Endothelial cell of umbilical vein (primary cell): ENCODE results near the gene DNAJB1. TPM values are rescaled to one million over a fixed set of nuclear protein-coding genes. Genes with fewer than 3 reads are reported as not detected.

Experiments
- BruUV-seq: library from RNA; stranded (reverse); fragments of 400-500 nt; replicated peaks from 2 replicates; lab custom pipeline; 2021; lab: Mats Ljungman, UMichigan
- CTCF ChIA-PET: fragments of 300-600, 350-600 bp; sonication (Branson Sonifier 250); formaldehyde crosslinking; loops from one replicate; lab custom pipeline; 2021; ENCODE audit warnings: antibody characterized with exemption, inconsistent platforms; lab: Charles Lee
- POLR2A ChIA-PET: fragments of 300-600, 350-600 bp; sonication (Branson Sonifier 250); formaldehyde crosslinking; loops from one replicate; lab custom pipeline; 2021; ENCODE audit warnings: antibody characterized with exemption, inconsistent platforms; lab: Charles Lee
- DNase-seq: peaks from one replicate; pipeline ENCODE4 v3.0.0-alpha.2; 2011; ENCODE audit warnings: low read depth, low spot score
- FAIRE-seq: peaks from 2 replicates; lab custom pipeline; 2011; peaks lifted over from hg19 to GRCh38; lab: Jason Lieb, UNC
- H2AFZ ChIP-seq: 2 replicates; pipeline ENCODE4 v1.6.0; 2012; ENCODE audit warnings: low read depth, low read length, control low read depth, inconsistent platforms
- H3K27ac ChIP-seq: 2 replicates; pipeline ENCODE4 v1.5.1; 2011; ENCODE audit warnings: low read depth, mild to moderate bottlenecking, control low read depth, low read length, moderate library complexity; ENCODE audit not compliant: insufficient read depth
- H3K27me3 ChIP-seq, 2 experiments: 2 replicates each; pipeline versions ENCODE4 v1.6.0 to v1.6.1; 2011; ENCODE audit warnings: low read length in 2 of 2, mixed read lengths in 1 of 2; ENCODE audit not compliant: control insufficient read depth in 2 of 2, insufficient read depth in 2 of 2
- H3K36me3 ChIP-seq, 2 experiments: 2 replicates in 1 of 2; 3 replicates in 1 of 2; pipeline ENCODE4 v1.5.1; 2011; ENCODE audit warnings: low read length in 2 of 2, mild to moderate bottlenecking in 1 of 2, moderate library complexity in 1 of 2; ENCODE audit not compliant: control insufficient read depth in 2 of 2, insufficient read depth in 2 of 2; ENCODE audit errors: extremely low read depth in 1 of 2
- H3K4me1 ChIP-seq: 3 replicates; pipeline ENCODE4 v1.5.1; 2011; ENCODE audit warnings: mild to moderate bottlenecking, low read length; ENCODE audit not compliant: control insufficient read depth, insufficient read depth; ENCODE audit errors: extremely low read depth
- H3K4me2 ChIP-seq: 2 replicates; pipeline ENCODE4 v1.6.1; 2011; ENCODE audit warnings: low read length, control low read depth, mixed read lengths; ENCODE audit not compliant: insufficient read depth
- H3K4me3 ChIP-seq, 3 experiments: fragments of 200-600 bp in 1 of 3; sonication (generic), shearing (Covaris generic) in 1 of 3; replicated peaks in 1 of 3; 2 replicates each; pipeline ENCODE4 v1.5.1; 2011 to 2016; ENCODE audit warnings: control low read depth in 3 of 3, low read length in 3 of 3, mild to moderate bottlenecking in 2 of 3, inconsistent platforms in 1 of 3, low read depth in 1 of 3, moderate library complexity in 1 of 3; ENCODE audit not compliant: insufficient read depth in 1 of 3
- H3K79me2 ChIP-seq: 2 replicates; pipeline ENCODE4 v1.6.0; 2012; ENCODE audit warnings: low read length, inconsistent platforms; ENCODE audit not compliant: control insufficient read depth, insufficient read depth
- H3K9ac ChIP-seq: replicated peaks from 2 replicates; pipeline ENCODE3; 2011; ENCODE audit warnings: low read length, control low read depth; ENCODE audit not compliant: insufficient read depth; ENCODE audit errors: extremely low read depth
- H3K9me1 ChIP-seq: replicated peaks from 3 replicates; pipeline ENCODE4 v1.6.0; 2011; ENCODE audit warnings: mild to moderate bottlenecking, low read length; ENCODE audit not compliant: control insufficient read depth, insufficient read depth; ENCODE audit errors: extremely low read depth
- H3K9me3 ChIP-seq: replicated peaks from 2 replicates; pipeline ENCODE4 v1.5.1; 2012; ENCODE audit warnings: low read length, inconsistent platforms; ENCODE audit not compliant: control insufficient read depth, insufficient read depth
- H4K20me1 ChIP-seq: replicated peaks from 2 replicates; pipeline ENCODE3; 2011; ENCODE audit warnings: mild to moderate bottlenecking, low read length; ENCODE audit not compliant: control insufficient read depth, insufficient read depth; ENCODE audit errors: extremely low read depth
- FOS ChIP-seq: IDR thresholded peaks from 2 replicates; pipeline ENCODE4 v1.6.1; 2011; ENCODE audit warnings: mild to moderate bottlenecking, low read length, moderate library complexity, borderline replicate concordance; ENCODE audit not compliant: insufficient read depth
- JUN ChIP-seq: IDR thresholded peaks from 2 replicates; pipeline ENCODE4 v1.6.1; 2011; ENCODE audit warnings: borderline replicate concordance, low read depth; ENCODE audit not compliant: insufficient read length, insufficient read depth
- MAX ChIP-seq: IDR thresholded peaks from 2 replicates; pipeline ENCODE4 v1.6.1; 2011; ENCODE audit not compliant: insufficient read depth, insufficient read length
- MYC ChIP-seq: IDR thresholded peaks from one replicate; pipeline ENCODE4 v1.6.1; 2011; ENCODE audit warnings: mild to moderate bottlenecking, low read depth, low read length
- POLR2AphosphoS5 ChIP-seq: IDR thresholded peaks from 2 replicates; pipeline ENCODE4 v1.6.1; 2012; ENCODE audit warnings: low read depth, mild to moderate bottlenecking, control low read depth, low read length, moderate library complexity; ENCODE audit not compliant: insufficient read depth
- dilution Hi-C: fragments of 300-500 bp; cut with MboI; formaldehyde crosslinking; loops from one replicate; pipeline ENCODE4 v1.15.0; 2019; ENCODE audit warnings: low sequenced_read_pairs; ENCODE audit not compliant: extremely low pct_ligation_motif_present
- intact Hi-C: fragments of 100-400 bp; cut with micrococcal nuclease; formaldehyde crosslinking; loops from one replicate; pipeline ENCODE4 v1.10.0; 2022
- polyA plus RNA-seq, 4 experiments: library from polyadenylated mRNA; depleted of rRNA in 3 of 4; stranded (reverse) in 3 of 4; unstranded in 1 of 4; fragments of >200 nt; gene quantifications; 2 replicates each; pipeline versions ENCODE4 v1.2.1 to v1.2.3, GENCODE V29; 2011 to 2012; ENCODE audit warnings: missing spikeins in 1 of 4
- total RNA-seq: library from RNA; stranded (reverse); gene quantifications from 2 replicates; pipeline ENCODE4 v1.2.3, GENCODE V29; 2021

The DNAJB1 gene
- total and polyA plus RNA-seq, 2 donors (not counting 3 experiments of a cell fraction or from before 2014, with no cell fraction given), result 58.6 to 59.8 TPM

- Histone ChIP-seq H3K9me1 (no peaks in the 10 kb centered on the region), H3K9me3 (no peaks in the 10 kb centered on the region), H3K27me3 (no peaks in the 10 kb centered on the region), H3K4me2 (no peak overlapping the region), H3K79me2 (peaks cover 24% of the 10 kb centered on the region), H3K36me3 (peaks cover 6 to 8% of the 10 kb centered on the region in 2 experiments), H3K27ac (peak overlapping the region; percentile 65), H4K20me1 (no peaks in the 10 kb centered on the region), H2AFZ (no peak overlapping the region), H3K4me3 (no peak overlapping the region), H3K4me1 (peaks cover 52% of the 10 kb centered on the region), H3K9ac (no peak overlapping the region)
- ChIA-PET CTCF (interaction anchor here (1.5 to 1.6 kb wide), 2 partner anchors 8 to 25 kb away, joined by 4 read pairs; partner anchors contain the start of gene GIPC1), POLR2A (no interaction called here)
- dilution Hi-C loops, result no loop called here
- DNase-seq, result no peak
- intact Hi-C loops, result no loop called here
- TF ChIP-seq MYC (no peak), MAX (no peak)
- no peak for FAIRE-seq
- no TSS peak for BruUV-seq
Observed at GRCh38 chr19:14520543-14520942, 2.3 kb upstream of the DNAJB1 start.

- H3K79me2 ChIP-seq, result peaks cover 30% of the 10 kb centered on the region
- H3K4me2 ChIP-seq, result no peak overlapping the region
- peak overlapping the region; percentile 25 for H3K9ac ChIP-seq
- DNase-seq, result peak; percentile 75
- H3K27ac ChIP-seq, result peak overlapping the region; percentile 81
- H3K9me1 ChIP-seq, result no peaks in the 10 kb centered on the region
- no peak overlapping the region for H2AFZ ChIP-seq
- TF ChIP-seq POLR2AphosphoS5 (no peak), FOS (peak; percentile 74), JUN (peak; percentile 77)
- no TSS peak for BruUV-seq
- peaks cover 55% of the 10 kb centered on the region for H3K4me1 ChIP-seq
- H3K27me3 ChIP-seq, result no peaks in the 10 kb centered on the region
- ChIA-PET POLR2A (no interaction called here), CTCF (interaction anchor here (0.9 to 1.6 kb wide), 3 partner anchors 9 to 24 kb away, joined by 3 to 4 read pairs (median 4); partner anchors contain the start of gene GIPC1)
- intact Hi-C loops (no loop called here), dilution Hi-C loops (no loop called here)
- peaks cover 11 to 13% of the 10 kb centered on the region in 2 experiments for H3K36me3 ChIP-seq
- no peak overlapping the region for H3K4me3 ChIP-seq
- no peaks in the 10 kb centered on the region for H3K9me3 ChIP-seq
- peak; percentile 81 for FAIRE-seq
- H4K20me1 ChIP-seq, result no peaks in the 10 kb centered on the region
Observed at GRCh38 chr19:14519860-14520407, 1.7 kb upstream of the DNAJB1 start.
